ENCODE data around the gene MYOM1.

DNA sequence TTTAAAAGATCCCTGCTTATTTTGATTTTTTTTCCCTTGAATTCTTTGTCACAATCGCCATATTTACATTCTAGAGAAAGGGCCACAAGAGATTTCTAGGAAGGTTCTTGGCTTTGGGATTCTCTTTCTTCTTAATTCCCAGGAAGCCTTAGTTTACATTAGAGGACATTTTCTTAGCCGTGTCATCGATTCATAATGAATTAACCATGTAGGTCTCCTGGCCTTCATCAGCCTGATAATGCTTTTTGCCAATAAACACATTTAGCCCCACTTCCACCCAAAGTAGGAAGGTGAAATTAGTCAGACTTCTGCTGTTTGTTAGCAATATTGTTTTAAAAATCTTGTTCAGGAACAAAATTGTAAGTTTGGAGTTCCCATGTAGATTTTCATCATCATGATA is 135.6 kb downstream of the MYOM1 start:
- TF ChIP-seq, protein P1, sequence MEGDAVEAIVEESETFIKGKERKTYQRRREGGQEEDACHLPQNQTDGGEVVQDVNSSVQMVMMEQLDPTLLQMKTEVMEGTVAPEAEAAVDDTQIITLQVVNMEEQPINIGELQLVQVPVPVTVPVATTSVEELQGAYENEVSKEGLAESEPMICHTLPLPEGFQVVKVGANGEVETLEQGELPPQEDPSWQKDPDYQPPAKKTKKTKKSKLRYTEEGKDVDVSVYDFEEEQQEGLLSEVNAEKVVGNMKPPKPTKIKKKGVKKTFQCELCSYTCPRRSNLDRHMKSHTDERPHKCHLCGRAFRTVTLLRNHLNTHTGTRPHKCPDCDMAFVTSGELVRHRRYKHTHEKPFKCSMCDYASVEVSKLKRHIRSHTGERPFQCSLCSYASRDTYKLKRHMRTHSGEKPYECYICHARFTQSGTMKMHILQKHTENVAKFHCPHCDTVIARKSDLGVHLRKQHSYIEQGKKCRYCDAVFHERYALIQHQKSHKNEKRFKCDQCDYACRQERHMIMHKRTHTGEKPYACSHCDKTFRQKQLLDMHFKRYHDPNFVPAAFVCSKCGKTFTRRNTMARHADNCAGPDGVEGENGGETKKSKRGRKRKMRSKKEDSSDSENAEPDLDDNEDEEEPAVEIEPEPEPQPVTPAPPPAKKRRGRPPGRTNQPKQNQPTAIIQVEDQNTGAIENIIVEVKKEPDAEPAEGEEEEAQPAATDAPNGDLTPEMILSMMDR (IDR thresholded peaks at IDR 0.05; ENCODE audit: poor library complexity) = no peak
- TF ChIP-seq EZH2 (IDR thresholded peaks at IDR 0.05; ENCODE audit: borderline replicate concordance) = no peak

Data from hepatocyte (in vitro differentiated cells).